Upper lobe of left lung (tissue), 6 donors: ENCODE results near the gene IL1RL1. TPM values are rescaled to one million over a fixed set of nuclear protein-coding genes. Genes with fewer than 3 reads are reported as not detected.

Source experiments
- ATAC-seq, 2 donors: fragments of 200-7000 bp; cut with Tn5 transposase; one replicate each; pipeline ENCODE4 v1.9.1; 2022; ENCODE audit warnings: mild to moderate bottlenecking in 2 of 2, moderate library complexity in 2 of 2; ENCODE audit not compliant: low FRiP score in 2 of 2
- DNase-seq, 2 donors: peaks; one replicate each; pipeline ENCODE4 v3.0.0-alpha.2; 2019 to 2020
- H3K27ac ChIP-seq, 4 donors: fragments of 200-600 bp; sonication (generic); one replicate each; pipeline ENCODE4 v1.5.1; 2016 to 2019
- H3K27me3 ChIP-seq, 4 donors: fragments of 200-600 bp; sonication (generic); one replicate each; pipeline ENCODE4 v1.5.1; 2017 to 2019
- H3K36me3 ChIP-seq, 4 donors: fragments of 200-600 bp; sonication (generic); one replicate each; pipeline ENCODE4 v1.5.1; 2016 to 2019
- H3K4me1 ChIP-seq, 4 donors: fragments of 200-600 bp; sonication (generic); one replicate each; pipeline ENCODE4 v1.5.1; 2018 to 2019
- H3K4me3 ChIP-seq, 4 donors: fragments of 200-600 bp; sonication (generic); one replicate each; pipeline ENCODE4 v1.5.1; 2017 to 2019; ENCODE audit warnings: mild to moderate bottlenecking in 2 of 4, moderate library complexity in 1 of 4
- H3K9me3 ChIP-seq, 4 donors: fragments of 200-600 bp; sonication (generic); one replicate each; pipeline ENCODE4 v1.5.1; 2018 to 2019
- EP300 ChIP-seq, 4 donors: sonication (generic); formaldehyde crosslinking; IDR thresholded peaks; one replicate each; pipeline ENCODE4 v1.5.1; 2017; ENCODE audit warnings: antibody characterized with exemption in 4 of 4, control low read depth in 2 of 4
- POLR2A ChIP-seq, 4 donors: fragments of 450-650 bp; IDR thresholded peaks; one replicate each; pipeline ENCODE4 v1.5.1; 2016 to 2017; ENCODE audit warnings: antibody characterized with exemption in 4 of 4, mild to moderate bottlenecking in 2 of 4
- POLR2AphosphoS5 ChIP-seq, 2 donors: sonication (generic); formaldehyde crosslinking; IDR thresholded peaks; one replicate each; pipeline ENCODE4 v1.5.1; 2017; ENCODE audit warnings: antibody characterized with exemption in 2 of 2
- WGBS, 2 donors: methylation state at CpG; one replicate each; pipeline ENCODE4 v1.1.5; 2017 to 2018; 5-methylcytosine and 5-hydroxymethylcytosine counted together
- total RNA-seq, 6 donors: library from RNA; depleted of rRNA in 4 of 6; stranded (reverse); fragments of >200 nt in 4 of 6; gene quantifications; one replicate each; pipeline versions ENCODE4 v1.1.0 to v1.2.1, GENCODE V29; 2016 to 2021
- TF ChIP-seq, protein P1 (sequence below), 6 experiments: fragments of 450-650 bp in 4 of 6; fragments of 200-600 bp in 2 of 6; sonication (generic) in 2 of 6; IDR thresholded peaks; one replicate each; pipeline ENCODE4 v1.5.1; 2016 to 2019; ENCODE audit warnings: antibody characterized with exemption in 6 of 6
- donor health status: DM: no; HTN: no; CAD: no; lungs with moderate emphysema.
- donor health status: DM: no; HTN: yes; CAD: no; lungs with severe emphysema.

IL1RL1 gene
- total RNA-seq, 6 donors from 2014 or later = 26.2 to 203 (median 53.1) TPM

DNA sequence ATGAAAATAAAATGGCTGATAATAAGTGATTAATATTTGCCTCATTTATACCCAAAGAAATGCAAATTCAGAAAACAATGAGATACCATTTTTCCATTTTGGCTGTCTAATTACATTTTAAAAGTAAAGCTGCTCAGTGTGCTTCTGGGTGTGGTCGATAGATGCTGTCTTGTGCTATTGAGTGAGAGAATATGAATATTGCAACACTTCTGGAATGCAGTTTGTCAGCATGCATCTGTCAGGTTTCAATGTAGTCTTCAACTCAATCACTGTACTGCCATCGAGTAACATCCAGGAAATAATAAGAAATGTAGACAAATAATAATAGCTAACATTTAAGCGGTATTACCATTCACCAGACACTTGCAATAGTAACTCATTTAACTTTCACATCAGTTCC lies 48.2 kb downstream of the IL1RL1 start:
- Histone ChIP-seq H3K4me3 (peak overlapping the region in 1 of 4 donors; percentile 91), H3K27me3 (no peaks in the 10 kb centered on the region), H3K4me1 (peaks cover 0 to 21% (median 10%) of the 10 kb centered on the region in 4 donors), H3K36me3 (peaks cover 0 to 29% (median 5%) of the 10 kb centered on the region in 4 donors), H3K9me3 (no peaks in the 10 kb centered on the region), H3K27ac (peak overlapping the region in 1 of 4 donors; percentile 10)
- 73 to 81% methylated on average over 3 of the region's 3 CpGs for WGBS, 2 donors
- ATAC-seq (no peak), DNase-seq (no peak)
- TF ChIP-seq EP300 (IDR thresholded peaks at IDR 0.05) (no peak), POLR2AphosphoS5 (IDR thresholded peaks at IDR 0.05) (no peak), POLR2A (IDR thresholded peaks at IDR 0.05) (no peak)
- TF ChIP-seq, protein P1, sequence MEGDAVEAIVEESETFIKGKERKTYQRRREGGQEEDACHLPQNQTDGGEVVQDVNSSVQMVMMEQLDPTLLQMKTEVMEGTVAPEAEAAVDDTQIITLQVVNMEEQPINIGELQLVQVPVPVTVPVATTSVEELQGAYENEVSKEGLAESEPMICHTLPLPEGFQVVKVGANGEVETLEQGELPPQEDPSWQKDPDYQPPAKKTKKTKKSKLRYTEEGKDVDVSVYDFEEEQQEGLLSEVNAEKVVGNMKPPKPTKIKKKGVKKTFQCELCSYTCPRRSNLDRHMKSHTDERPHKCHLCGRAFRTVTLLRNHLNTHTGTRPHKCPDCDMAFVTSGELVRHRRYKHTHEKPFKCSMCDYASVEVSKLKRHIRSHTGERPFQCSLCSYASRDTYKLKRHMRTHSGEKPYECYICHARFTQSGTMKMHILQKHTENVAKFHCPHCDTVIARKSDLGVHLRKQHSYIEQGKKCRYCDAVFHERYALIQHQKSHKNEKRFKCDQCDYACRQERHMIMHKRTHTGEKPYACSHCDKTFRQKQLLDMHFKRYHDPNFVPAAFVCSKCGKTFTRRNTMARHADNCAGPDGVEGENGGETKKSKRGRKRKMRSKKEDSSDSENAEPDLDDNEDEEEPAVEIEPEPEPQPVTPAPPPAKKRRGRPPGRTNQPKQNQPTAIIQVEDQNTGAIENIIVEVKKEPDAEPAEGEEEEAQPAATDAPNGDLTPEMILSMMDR (IDR thresholded peaks at IDR 0.05) = no peak

- H3K27ac ChIP-seq = peak overlapping the region in 1 of 4 donors; percentile 37
- TF ChIP-seq POLR2AphosphoS5 (IDR thresholded peaks at IDR 0.05) (peak in 1 of 2 donors; percentile 7), POLR2A (IDR thresholded peaks at IDR 0.05) (no peak), EP300 (IDR thresholded peaks at IDR 0.05) (no peak)
- ATAC-seq (no peak), DNase-seq (no peak)
- peaks cover 0 to 47% (median 12%) of the 10 kb centered on the region in 4 donors for H3K36me3 ChIP-seq
- WGBS, 2 donors = 79 to 90% methylated on average over 5 of the region's 5 CpGs
- no peaks in the 10 kb centered on the region for H3K27me3 ChIP-seq
- H3K9me3 ChIP-seq = peaks cover 0 to 14% (median 5%) of the 10 kb centered on the region in 4 donors
- peaks cover 0 to 6% (median 1%) of the 10 kb centered on the region in 4 donors for H3K4me1 ChIP-seq
- H3K4me3 ChIP-seq = no peak overlapping the region
These were observed 50.4 kb downstream of the IL1RL1 start for GRCh38 chr2:102361632-102362241.

DNA sequence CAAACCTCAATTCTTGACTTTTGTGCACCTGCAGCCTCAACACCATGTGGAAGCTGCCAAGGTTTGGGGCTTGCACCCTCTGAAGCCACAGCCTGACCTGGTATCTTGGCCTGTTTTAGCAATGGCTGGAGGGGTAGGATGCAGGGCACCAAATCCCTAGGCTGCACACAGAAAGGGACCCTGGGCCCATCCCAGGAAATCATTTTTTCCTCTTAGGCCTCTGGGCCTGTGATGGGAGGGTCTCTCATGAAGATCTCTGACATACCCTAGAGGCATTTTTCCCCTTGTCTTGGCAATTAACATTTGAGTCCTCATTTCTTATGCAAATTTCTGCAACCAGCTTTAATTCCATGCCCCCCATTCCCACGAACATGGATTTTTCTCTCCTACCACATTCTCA lies 54.4 kb downstream of the IL1RL1 start:
- Histone ChIP-seq H3K4me1 (no peaks in the 10 kb centered on the region), H3K27me3 (no peaks in the 10 kb centered on the region), H3K4me3 (no peak overlapping the region), H3K9me3 (peaks cover 0 to 16% (median 5%) of the 10 kb centered on the region in 4 donors), H3K36me3 (peaks cover 0 to 77% (median 15%) of the 10 kb centered on the region in 4 donors), H3K27ac (no peak overlapping the region)
- ATAC-seq (no peak), DNase-seq (no peak)
- TF ChIP-seq POLR2AphosphoS5 (IDR thresholded peaks at IDR 0.05) (no peak), POLR2A (IDR thresholded peaks at IDR 0.05) (no peak), EP300 (IDR thresholded peaks at IDR 0.05) (no peak)
- TF ChIP-seq, protein P1 (IDR thresholded peaks at IDR 0.05) = no peak
- WGBS, 2 donors = 94 to 100% methylated on average over 1 of the region's 1 CpG

GRCh38 chr2:102366406-102367112 lies 55.2 kb downstream of the IL1RL1 start:
- TF ChIP-seq POLR2AphosphoS5 (IDR thresholded peaks at IDR 0.05) (no peak), EP300 (IDR thresholded peaks at IDR 0.05) (no peak), POLR2A (IDR thresholded peaks at IDR 0.05) (no peak)
- TF ChIP-seq, protein P1 (IDR thresholded peaks at IDR 0.05) = no peak
- Histone ChIP-seq H3K27ac (peak overlapping the region in 3 of 4 donors; percentile 35 to 59 (median 44)), H3K4me3 (no peak overlapping the region), H3K27me3 (no peaks in the 10 kb centered on the region), H3K9me3 (peaks cover 0 to 16% (median 5%) of the 10 kb centered on the region in 4 donors), H3K36me3 (peaks cover 0 to 75% (median 15%) of the 10 kb centered on the region in 4 donors), H3K4me1 (no peaks in the 10 kb centered on the region)
- 82 to 86% methylated on average over 3 of the region's 3 CpGs for WGBS, 2 donors
- no peak for ATAC-seq
- DNase-seq = no peak

GRCh38 chr2:102367331-102367971 lies 56.1 kb downstream of the IL1RL1 start:
- Histone ChIP-seq H3K9me3 (peaks cover 0 to 16% (median 5%) of the 10 kb centered on the region in 4 donors), H3K27ac (peak overlapping the region in 3 of 4 donors; percentile 35 to 59 (median 52)), H3K4me3 (no peak overlapping the region), H3K27me3 (no peaks in the 10 kb centered on the region), H3K36me3 (peaks cover 0 to 75% (median 15%) of the 10 kb centered on the region in 4 donors), H3K4me1 (no peaks in the 10 kb centered on the region)
- WGBS, 2 donors = 74 to 75% methylated on average over 6 of the region's 6 CpGs
- DNase-seq (no peak), ATAC-seq (no peak)
- no peak for TF ChIP-seq POLR2A (IDR thresholded peaks at IDR 0.05)
- no peak for TF ChIP-seq EP300 (IDR thresholded peaks at IDR 0.05)
- TF ChIP-seq, protein P1 (IDR thresholded peaks at IDR 0.05) = no peak
- TF ChIP-seq POLR2AphosphoS5 (IDR thresholded peaks at IDR 0.05) = no peak
